ENCODE results near the gene DENND11.
"Not testable (repeated sequence)": the region's sequence is repeated elsewhere in the genome, so short reads cannot be mapped to it uniquely, and the experiment has no call there.

Gene DENND11

GRCh38 chr7:141698247-141699015 is 3.5 kb downstream of the DENND11 start:
- H3K4me1 Mint-ChIP-seq: peaks cover 73% of the 10 kb centered on the region
- no peaks in the 10 kb centered on the region for H3K36me3 Mint-ChIP-seq
- no peak overlapping the region for H3K4me3 Mint-ChIP-seq
- H3K27ac Mint-ChIP-seq: peak overlapping the region; percentile 36
- no peaks in the 10 kb centered on the region for H3K9me3 Mint-ChIP-seq
- no peak for ATAC-seq
- H3K27me3 Mint-ChIP-seq: no peaks in the 10 kb centered on the region

- Mint-ChIP-seq H3K9me3 (no peaks in the 10 kb centered on the region), H3K36me3 (no peaks in the 10 kb centered on the region), H3K27ac (peak overlapping the region; percentile 36), H3K4me3 (no peak overlapping the region), H3K27me3 (no peaks in the 10 kb centered on the region), H3K4me1 (peaks cover 76% of the 10 kb centered on the region)
- ATAC-seq: no peak
These were observed 4.6 kb downstream of the DENND11 start for GRCh38 chr7:141697211-141697871.

GRCh38 chr7:141696348-141696747 is 5.6 kb downstream of the DENND11 start:
- Mint-ChIP-seq H3K4me3 (no peak overlapping the region), H3K9me3 (no peaks in the 10 kb centered on the region), H3K36me3 (no peaks in the 10 kb centered on the region), H3K27me3 (no peaks in the 10 kb centered on the region), H3K4me1 (peaks cover 74% of the 10 kb centered on the region), H3K27ac (peak overlapping the region; percentile 64)
- ATAC-seq: no peak

- peak overlapping the region; percentile 64 for H3K27ac Mint-ChIP-seq
- no peaks in the 10 kb centered on the region for H3K36me3 Mint-ChIP-seq
- H3K9me3 Mint-ChIP-seq: no peaks in the 10 kb centered on the region
- peak; percentile 85 for ATAC-seq
- H3K27me3 Mint-ChIP-seq: no peaks in the 10 kb centered on the region
- no peak overlapping the region for H3K4me3 Mint-ChIP-seq
- H3K4me1 Mint-ChIP-seq: peaks cover 71% of the 10 kb centered on the region
These were observed 6.1 kb downstream of the DENND11 start for GRCh38 chr7:141695803-141696289.

GRCh38 chr7:141693082-141693481 is 8.9 kb downstream of the DENND11 start:
- Mint-ChIP-seq H3K9me3 (no peaks in the 10 kb centered on the region), H3K36me3 (peaks cover 16% of the 10 kb centered on the region), H3K4me3 (no peak overlapping the region), H3K27me3 (no peaks in the 10 kb centered on the region), H3K4me1 (peaks cover 53% of the 10 kb centered on the region), H3K27ac (no peak overlapping the region)
- no peak for ATAC-seq

GRCh38 chr7:141691961-141692360 is 10.0 kb downstream of the DENND11 start:
- ATAC-seq: no peak
- H3K9me3 Mint-ChIP-seq: no peaks in the 10 kb centered on the region
- H3K27ac Mint-ChIP-seq: no peak overlapping the region
- H3K4me3 Mint-ChIP-seq: no peak overlapping the region
- peaks cover 44% of the 10 kb centered on the region for H3K4me1 Mint-ChIP-seq
- H3K27me3 Mint-ChIP-seq: no peaks in the 10 kb centered on the region
- peaks cover 19% of the 10 kb centered on the region for H3K36me3 Mint-ChIP-seq

GRCh38 chr7:141691540-141691939 is 10.4 kb downstream of the DENND11 start:
- Mint-ChIP-seq H3K27ac (no peak overlapping the region), H3K27me3 (no peaks in the 10 kb centered on the region), H3K36me3 (peaks cover 22% of the 10 kb centered on the region), H3K4me1 (peaks cover 42% of the 10 kb centered on the region), H3K9me3 (no peaks in the 10 kb centered on the region), H3K4me3 (no peak overlapping the region)
- no peak for ATAC-seq

GRCh38 chr7:141689072-141689825 is 12.7 kb downstream of the DENND11 start:
- peaks cover 36% of the 10 kb centered on the region for H3K36me3 Mint-ChIP-seq
- H3K9me3 Mint-ChIP-seq, H3K27ac Mint-ChIP-seq, H3K4me3 Mint-ChIP-seq, H3K27me3 Mint-ChIP-seq, ATAC-seq: not testable (repeated sequence)
- H3K4me1 Mint-ChIP-seq: peaks cover 20% of the 10 kb centered on the region

- H3K27ac Mint-ChIP-seq: no peak overlapping the region
- peaks cover 14% of the 10 kb centered on the region for H3K4me1 Mint-ChIP-seq
- peaks cover 44% of the 10 kb centered on the region for H3K36me3 Mint-ChIP-seq
- no peaks in the 10 kb centered on the region for H3K27me3 Mint-ChIP-seq
- no peak overlapping the region for H3K4me3 Mint-ChIP-seq
- no peak for ATAC-seq
- no peaks in the 10 kb centered on the region for H3K9me3 Mint-ChIP-seq
These were observed 13.9 kb downstream of the DENND11 start for GRCh38 chr7:141688043-141688442.

- H3K36me3 Mint-ChIP-seq: peaks cover 57% of the 10 kb centered on the region
- H3K27ac Mint-ChIP-seq: no peak overlapping the region
- no peaks in the 10 kb centered on the region for H3K27me3 Mint-ChIP-seq
- peaks cover 10% of the 10 kb centered on the region for H3K4me1 Mint-ChIP-seq
- no peak for ATAC-seq
- no peaks in the 10 kb centered on the region for H3K9me3 Mint-ChIP-seq
- H3K4me3 Mint-ChIP-seq: no peak overlapping the region
These were observed 15.3 kb downstream of the DENND11 start for GRCh38 chr7:141686670-141687069.

GRCh38 chr7:141686074-141686473 is 15.9 kb downstream of the DENND11 start:
- ATAC-seq: no peak
- Mint-ChIP-seq H3K36me3 (peaks cover 61% of the 10 kb centered on the region), H3K27me3 (no peaks in the 10 kb centered on the region), H3K4me1 (peaks cover 10% of the 10 kb centered on the region), H3K4me3 (no peak overlapping the region), H3K27ac (no peak overlapping the region), H3K9me3 (no peaks in the 10 kb centered on the region)

GRCh38 chr7:141685285-141686023 is 16.5 kb downstream of the DENND11 start:
- H3K27me3 Mint-ChIP-seq: no peaks in the 10 kb centered on the region
- H3K4me1 Mint-ChIP-seq: peaks cover 10% of the 10 kb centered on the region
- no peak overlapping the region for H3K4me3 Mint-ChIP-seq
- H3K36me3 Mint-ChIP-seq: peaks cover 67% of the 10 kb centered on the region
- H3K27ac Mint-ChIP-seq: no peak overlapping the region
- no peaks in the 10 kb centered on the region for H3K9me3 Mint-ChIP-seq
- ATAC-seq: no peak

- Mint-ChIP-seq H3K9me3 (no peaks in the 10 kb centered on the region), H3K4me3 (no peak overlapping the region), H3K4me1 (peaks cover 6% of the 10 kb centered on the region), H3K27me3 (no peaks in the 10 kb centered on the region), H3K36me3 (peaks cover 43% of the 10 kb centered on the region), H3K27ac (no peak overlapping the region)
- no peak for ATAC-seq
These were observed 23.0 kb downstream of the DENND11 start for GRCh38 chr7:141679014-141679413.

- no peak overlapping the region for H3K27ac Mint-ChIP-seq
- H3K9me3 Mint-ChIP-seq: no peaks in the 10 kb centered on the region
- H3K27me3 Mint-ChIP-seq: no peaks in the 10 kb centered on the region
- H3K4me3 Mint-ChIP-seq: no peak overlapping the region
- peaks cover 6% of the 10 kb centered on the region for H3K4me1 Mint-ChIP-seq
- ATAC-seq: no peak
- H3K36me3 Mint-ChIP-seq: peaks cover 44% of the 10 kb centered on the region
These were observed 25.3 kb downstream of the DENND11 start for GRCh38 chr7:141676618-141677017.

Measured in stimulated activated memory B cell treated with anti-CD40 and anti-IgM and Interleukin-4, amounts not matched to agents 10 μg/mL and 1 μg/mL and 100 μg/mL, for 72 hours (primary cell).